WTC11 (cell line): ENCODE measurements around the gene PPP3CA.

ENCODE experiments used
- CTCF ChIP-seq: fragments of 200-600 bp; IDR thresholded peaks from 2 replicates; pipeline ENCODE4 v1.8.0; 2022; ENCODE audit warnings: antibody characterized with exemption
- TF ChIP-seq, protein P1 (sequence below): sonication (generic); formaldehyde crosslinking; IDR thresholded peaks from 2 replicates; pipeline ENCODE4 v1.8.0; 2022; ENCODE audit warnings: mild to moderate bottlenecking, missing genetic modification reagents

GRCh38 chr4:101348995-101349800, 1.9 kb upstream of the PPP3CA start:
- TF ChIP-seq CTCF = no peak
- TF ChIP-seq, protein P1, sequence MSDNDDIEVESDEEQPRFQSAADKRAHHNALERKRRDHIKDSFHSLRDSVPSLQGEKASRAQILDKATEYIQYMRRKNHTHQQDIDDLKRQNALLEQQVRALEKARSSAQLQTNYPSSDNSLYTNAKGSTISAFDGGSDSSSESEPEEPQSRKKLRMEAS (CRISPR knock-in tag) = no peak
